ENCODE data around the gene RASGRP1.

Gene RASGRP1

DNA sequence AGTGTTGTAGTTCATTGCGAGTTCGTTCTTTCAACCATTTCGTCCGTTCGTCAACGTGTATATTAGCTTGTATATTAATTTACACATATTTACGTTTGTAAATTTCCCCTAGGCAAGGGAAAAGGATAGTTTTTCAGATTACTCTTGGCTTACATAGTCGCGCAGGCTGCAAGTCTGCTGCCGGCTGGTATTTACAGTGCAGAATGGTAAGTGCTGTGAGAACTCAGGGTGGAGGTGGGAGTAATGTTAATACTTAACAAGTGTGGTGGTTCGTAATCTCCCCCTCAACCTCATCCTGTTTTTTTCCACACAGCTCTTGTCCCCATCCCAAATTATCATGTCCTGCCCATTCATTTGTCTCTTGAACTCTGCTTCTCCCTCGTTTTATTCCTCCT, 109.9 kb downstream of the RASGRP1 start:
- H3K27ac ChIP-seq: peak overlapping the region; percentile 69
- TF ChIP-seq ZFX (IDR thresholded peaks at IDR 0.05; ENCODE audit: borderline replicate concordance): no peak
- TF ChIP-seq, protein P1, sequence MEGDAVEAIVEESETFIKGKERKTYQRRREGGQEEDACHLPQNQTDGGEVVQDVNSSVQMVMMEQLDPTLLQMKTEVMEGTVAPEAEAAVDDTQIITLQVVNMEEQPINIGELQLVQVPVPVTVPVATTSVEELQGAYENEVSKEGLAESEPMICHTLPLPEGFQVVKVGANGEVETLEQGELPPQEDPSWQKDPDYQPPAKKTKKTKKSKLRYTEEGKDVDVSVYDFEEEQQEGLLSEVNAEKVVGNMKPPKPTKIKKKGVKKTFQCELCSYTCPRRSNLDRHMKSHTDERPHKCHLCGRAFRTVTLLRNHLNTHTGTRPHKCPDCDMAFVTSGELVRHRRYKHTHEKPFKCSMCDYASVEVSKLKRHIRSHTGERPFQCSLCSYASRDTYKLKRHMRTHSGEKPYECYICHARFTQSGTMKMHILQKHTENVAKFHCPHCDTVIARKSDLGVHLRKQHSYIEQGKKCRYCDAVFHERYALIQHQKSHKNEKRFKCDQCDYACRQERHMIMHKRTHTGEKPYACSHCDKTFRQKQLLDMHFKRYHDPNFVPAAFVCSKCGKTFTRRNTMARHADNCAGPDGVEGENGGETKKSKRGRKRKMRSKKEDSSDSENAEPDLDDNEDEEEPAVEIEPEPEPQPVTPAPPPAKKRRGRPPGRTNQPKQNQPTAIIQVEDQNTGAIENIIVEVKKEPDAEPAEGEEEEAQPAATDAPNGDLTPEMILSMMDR (IDR thresholded peaks at IDR 0.05): no peak; the same call in 1 of the 2 replicates

DNA sequence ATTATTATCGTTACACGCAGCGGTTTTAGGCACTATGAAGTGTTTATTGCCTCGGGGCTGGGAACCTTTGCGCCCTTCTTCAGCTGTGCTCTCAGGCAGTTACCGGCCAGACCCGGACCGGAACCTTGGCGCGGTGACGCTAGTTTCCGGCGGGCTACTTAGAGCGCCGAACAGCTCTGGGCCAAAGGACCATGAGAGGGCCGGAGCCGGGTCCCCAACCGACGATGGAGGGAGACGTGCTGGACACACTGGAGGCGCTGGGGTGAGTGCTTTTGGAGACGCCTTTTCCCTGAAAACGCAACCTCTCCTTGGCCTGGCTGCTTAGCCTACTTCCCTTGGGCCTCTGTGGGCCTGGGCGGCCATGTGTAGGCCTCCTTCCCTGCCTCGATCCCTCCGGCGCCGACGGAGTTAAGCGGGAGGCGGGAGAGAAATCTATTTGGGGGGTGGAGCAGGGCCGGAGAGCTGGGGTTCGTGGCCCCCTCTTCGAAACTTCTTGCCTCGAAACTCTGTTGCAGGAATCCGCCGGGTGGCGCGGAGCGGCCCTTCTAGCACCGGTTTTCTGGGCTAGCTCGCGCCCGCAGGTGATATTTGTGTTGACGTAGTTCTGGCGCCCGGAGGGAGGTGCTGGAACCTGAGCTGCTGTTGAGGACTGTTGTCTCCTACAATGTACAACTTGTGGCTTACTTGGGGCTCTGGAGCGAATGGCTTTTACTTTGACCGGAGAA, 110.5 kb downstream of the RASGRP1 start, which contains the start of gene FAM98B:
TSS of gene FAM98B (plus strand) at position 157 of the 725 bp plus-strand sequence. CDS start at position 192, 35 bp downstream.
- H3K27ac ChIP-seq: peak within 1 kb of the TSS; percentile 69
- TF ChIP-seq, protein P1 (IDR thresholded peaks at IDR 0.05): no peak; the same call in 1 of the 2 replicates
- peak; percentile 76; the same call in 1 of the 2 replicates for TF ChIP-seq ZFX (IDR thresholded peaks at IDR 0.05; ENCODE audit: borderline replicate concordance)

DNA sequence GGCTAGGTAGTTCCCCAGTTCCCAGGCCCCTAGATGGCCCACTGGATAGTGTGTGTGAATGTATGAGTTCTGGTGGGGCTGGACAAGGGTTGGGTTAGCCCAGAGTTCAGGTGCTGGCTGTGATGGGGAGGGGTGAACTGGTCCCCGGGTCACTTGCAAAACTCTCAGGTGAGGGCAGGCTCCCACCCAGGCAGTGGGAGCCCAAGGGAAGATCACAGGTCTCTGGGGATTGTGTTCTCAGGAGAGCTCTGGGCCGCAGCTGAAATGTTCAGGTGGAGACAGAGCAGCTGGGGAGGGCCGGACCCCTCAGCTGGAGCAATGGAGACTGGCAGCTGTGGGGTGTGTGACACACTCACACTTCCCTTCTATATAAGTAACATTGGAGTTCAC, 123.5 kb downstream of the RASGRP1 start:
- H3K27ac ChIP-seq: no peak overlapping the region
- TF ChIP-seq ZFX (IDR thresholded peaks at IDR 0.05; ENCODE audit: borderline replicate concordance): no peak
- TF ChIP-seq, protein P1 (IDR thresholded peaks at IDR 0.05): no peak

DNA sequence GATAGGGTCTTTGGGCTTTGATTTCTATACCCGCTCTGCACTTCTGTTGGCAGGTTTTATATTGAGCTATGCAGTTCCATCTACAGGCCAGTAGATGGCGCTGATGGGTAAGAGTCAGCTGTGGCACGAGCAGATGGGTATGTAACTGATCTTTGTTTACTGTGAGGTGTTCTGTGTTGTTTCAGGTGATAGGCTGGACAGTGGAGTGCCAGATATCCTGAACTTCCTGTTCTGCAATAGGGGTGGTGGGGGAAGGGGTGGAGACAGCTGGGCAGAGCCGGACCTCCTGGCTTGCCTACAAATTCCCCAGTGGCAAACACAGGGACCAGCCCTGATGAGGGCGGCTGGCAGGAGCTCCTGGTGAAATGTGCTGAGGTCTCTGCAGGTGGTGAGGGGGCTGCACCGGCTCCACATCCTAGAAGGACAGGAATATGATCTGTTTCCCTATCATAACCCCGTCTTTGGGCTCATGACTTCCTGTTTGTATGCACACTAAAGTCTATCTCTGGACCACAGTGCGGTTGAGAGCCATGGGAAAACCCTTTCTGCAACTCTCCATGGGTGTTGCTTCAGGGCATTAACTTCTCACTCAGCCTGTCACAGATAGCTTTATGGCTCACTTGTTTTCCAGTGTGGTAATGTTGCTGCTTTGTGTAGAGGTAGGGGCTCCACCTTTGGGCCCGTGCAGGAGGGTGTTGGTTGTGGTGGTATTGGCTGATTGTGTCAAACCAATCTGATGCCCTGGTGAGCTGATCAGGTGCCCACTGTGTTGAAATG, 124.1 kb downstream of the RASGRP1 start:
- no peak overlapping the region for H3K27ac ChIP-seq
- TF ChIP-seq, protein P1 (IDR thresholded peaks at IDR 0.05): peak; percentile 95
- no peak for TF ChIP-seq ZFX (IDR thresholded peaks at IDR 0.05; ENCODE audit: borderline replicate concordance)

Data from 22Rv1 (cell line).